Upper lobe of right lung (tissue), 1 donor: ENCODE results near the gene FLAD1. TPM values are rescaled to one million over a fixed set of nuclear protein-coding genes. Genes with fewer than 3 reads are reported as not detected.

Source experiments
- ATAC-seq: fragments of 200-7000 bp; cut with Tn5 transposase; one replicate; pipeline ENCODE4 v1.9.1; 2020; ENCODE audit warnings: mild to moderate bottlenecking, moderate library complexity
- DNase-seq: peaks from one replicate; pipeline ENCODE4 v3.0.0-alpha.2; 2020
- H3K27ac ChIP-seq: fragments of 200-600 bp; one replicate; pipeline ENCODE4 v1.8.0; 2022
- H3K27me3 ChIP-seq: fragments of 200-600 bp; one replicate; pipeline ENCODE4 v1.8.0; 2022; ENCODE audit warnings: mild to moderate bottlenecking
- H3K36me3 ChIP-seq: fragments of 200-600 bp; one replicate; pipeline ENCODE4 v1.8.0; 2022
- H3K4me1 ChIP-seq: fragments of 200-600 bp; one replicate; pipeline ENCODE4 v1.8.0; 2022
- H3K4me3 ChIP-seq: fragments of 200-600 bp; one replicate; pipeline ENCODE4 v1.8.0; 2022; ENCODE audit warnings: mild to moderate bottlenecking
- H3K9me3 ChIP-seq: fragments of 200-600 bp; one replicate; pipeline ENCODE4 v1.8.0; 2022
- CTCF ChIP-seq: fragments of 200-600 bp; IDR thresholded peaks from one replicate; pipeline ENCODE4 v1.8.0; 2022; ENCODE audit warnings: antibody characterized with exemption
- intact Hi-C: fragments of 100-400 bp; cut with DNase I; formaldehyde crosslinking; loops from one replicate; pipeline ENCODE4 v1.11.0; 2022
- total RNA-seq: library from RNA; stranded (reverse); fragmentation: NEBNext Ultra II Directional; extraction: Animal tissue kit (Norgen Biotek cat#: 25700); gene quantifications from one replicate; pipeline ENCODE4 v1.2.1, GENCODE V29; 2021
- donor health status: DM: no; HTN: yes; CAD: no; lungs with severe emphysema.

FLAD1 gene
- total RNA-seq, 1 donor from 2014 or later: 29.0 TPM

- Histone ChIP-seq H3K27me3 (no peaks in the 10 kb centered on the region), H3K4me3 (no peak overlapping the region), H3K9me3 (no peaks in the 10 kb centered on the region), H3K36me3 (no peaks in the 10 kb centered on the region), H3K27ac (no peak overlapping the region), H3K4me1 (peaks cover 5% of the 10 kb centered on the region)
- TF ChIP-seq CTCF: no peak
- no peak for DNase-seq
- no peak for ATAC-seq
- intact Hi-C loops: no loop called here
Observed at GRCh38 chr1:155035936-155036335, 52.8 kb downstream of the FLAD1 start.

GRCh38 chr1:155037043-155037442, 53.9 kb downstream of the FLAD1 start:
- no peak for TF ChIP-seq CTCF
- intact Hi-C loops: no loop called here
- Histone ChIP-seq H3K4me1 (peaks cover 5% of the 10 kb centered on the region), H3K27me3 (no peaks in the 10 kb centered on the region), H3K9me3 (no peaks in the 10 kb centered on the region), H3K36me3 (no peaks in the 10 kb centered on the region), H3K4me3 (no peak overlapping the region), H3K27ac (no peak overlapping the region)
- DNase-seq (no peak), ATAC-seq (no peak)

- ATAC-seq (no peak), DNase-seq (no peak)
- Histone ChIP-seq H3K9me3 (no peaks in the 10 kb centered on the region), H3K4me1 (peaks cover 5% of the 10 kb centered on the region), H3K36me3 (no peaks in the 10 kb centered on the region), H3K4me3 (no peak overlapping the region), H3K27ac (no peak overlapping the region), H3K27me3 (no peaks in the 10 kb centered on the region)
- intact Hi-C loops: no loop called here
- no peak for TF ChIP-seq CTCF
Observed at GRCh38 chr1:155037851-155038441, 54.8 kb downstream of the FLAD1 start.

- Histone ChIP-seq H3K4me1 (peaks cover 5% of the 10 kb centered on the region), H3K9me3 (no peaks in the 10 kb centered on the region), H3K36me3 (no peaks in the 10 kb centered on the region), H3K27me3 (no peaks in the 10 kb centered on the region), H3K27ac (no peak overlapping the region), H3K4me3 (no peak overlapping the region)
- intact Hi-C loops: no loop called here
- ATAC-seq: peak; percentile 81
- DNase-seq: no peak
- TF ChIP-seq CTCF: no peak
Observed at GRCh38 chr1:155038602-155039307, 55.6 kb downstream of the FLAD1 start.

GRCh38 chr1:155039308-155039669, 56.1 kb downstream of the FLAD1 start:
- no peak overlapping the region for H3K4me3 ChIP-seq
- no peaks in the 10 kb centered on the region for H3K36me3 ChIP-seq
- H3K27ac ChIP-seq: no peak overlapping the region
- TF ChIP-seq CTCF: no peak
- no peaks in the 10 kb centered on the region for H3K27me3 ChIP-seq
- no peaks in the 10 kb centered on the region for H3K9me3 ChIP-seq
- intact Hi-C loops: no loop called here
- peaks cover 9% of the 10 kb centered on the region for H3K4me1 ChIP-seq
- DNase-seq (no peak), ATAC-seq (no peak)
